Panc1 (cell line): Measurements from ENCODE around the gene APBB2. TPM values are rescaled to one million over a fixed set of nuclear protein-coding genes. Genes with fewer than 3 reads are reported as not detected.
A peak's percentile ranks its signal among the peaks of the same experiment; 100 is the strongest.

ENCODE experiments used
- ATAC-seq: fragments of 200-7000 bp; cut with Tn5 transposase; 2 replicates; pipeline ENCODE4 v1.9.1; 2020; ENCODE audit warnings: mild to moderate bottlenecking, moderate library complexity
- BruUV-seq: library from RNA; stranded (reverse); fragments of 400-500 nt; replicated peaks from 2 replicates; lab custom pipeline; 2021; lab: Mats Ljungman, UMichigan
- CTCF ChIA-PET: fragments of 300-600 bp; sonication (Branson Sonifier 250); formaldehyde crosslinking; loops from one replicate; lab custom pipeline; 2022; ENCODE audit warnings: antibody characterized with exemption; lab: Charles Lee
- POLR2A ChIA-PET: fragments of 300-600 bp; sonication (Branson Sonifier 250); formaldehyde crosslinking; loops from one replicate; lab custom pipeline; 2022; ENCODE audit warnings: antibody characterized with exemption; lab: Charles Lee
- DNase-seq: peaks from one replicate; pipeline ENCODE4 v3.0.0-alpha.2; 2010; ENCODE audit warnings: low read depth, low spot score
- H3K27ac ChIP-seq: 2 replicates; pipeline ENCODE4 v1.5.1; 2011; ENCODE audit warnings: mild to moderate bottlenecking, low read length, inconsistent platforms
- H3K27me3 ChIP-seq: fragments of 200-500 bp; sonication (Bioruptor generic); 2 replicates; pipeline ENCODE4 v1.6.0; 2014; ENCODE audit warnings: low read length, inconsistent platforms; ENCODE audit not compliant: control insufficient read depth, insufficient read depth
- H3K36me3 ChIP-seq: fragments of 200-500 bp; sonication (Bioruptor generic); 2 replicates; pipeline ENCODE4 v1.5.1; 2014; ENCODE audit warnings: inconsistent platforms, mild to moderate bottlenecking, low read length, moderate library complexity; ENCODE audit not compliant: control insufficient read depth, insufficient read depth
- H3K4me1 ChIP-seq: 2 replicates; pipeline ENCODE4 v1.5.1; 2011; ENCODE audit warnings: inconsistent platforms, mild to moderate bottlenecking, low read length, moderate library complexity; ENCODE audit not compliant: control insufficient read depth, insufficient read depth
- H3K4me3 ChIP-seq, 2 experiments: 2 replicates each; pipeline ENCODE4 v1.5.1; 2011 to 2012; ENCODE audit warnings: low read depth in 2 of 2, low read length in 2 of 2, mild to moderate bottlenecking in 2 of 2, inconsistent platforms in 1 of 2, moderate library complexity in 1 of 2
- H3K9me3 ChIP-seq: fragments of 200-500 bp; sonication (Bioruptor generic); 2 replicates; pipeline ENCODE4 v1.5.1; 2014; ENCODE audit warnings: low read depth, mild to moderate bottlenecking, inconsistent platforms, low read length, moderate library complexity; ENCODE audit not compliant: control insufficient read depth, insufficient read depth
- POLR2AphosphoS5 ChIP-seq: IDR thresholded peaks from 2 replicates; pipeline ENCODE4 v1.6.1; 2012; ENCODE audit warnings: mild to moderate bottlenecking, low read depth, low read length, moderate library complexity
- SIN3A ChIP-seq: IDR thresholded peaks from 2 replicates; pipeline ENCODE4 v1.6.1; 2012; ENCODE audit warnings: low read depth, mild to moderate bottlenecking, low read length, moderate library complexity, borderline replicate concordance; ENCODE audit not compliant: insufficient read depth
- TCF7L2 ChIP-seq: IDR thresholded peaks from 2 replicates; pipeline ENCODE4 v1.6.1; 2011; ENCODE audit warnings: mild to moderate bottlenecking, low read depth, low read length, inconsistent platforms
- in situ Hi-C: cut with HindIII; loops from 2 replicates; pipeline ENCODE4 v1.10.0; 2016; ENCODE audit warnings: low sequenced_read_pairs, low pct_unique_long_range_greater_than_20kb
- intact Hi-C: fragments of 100-400 bp; cut with micrococcal nuclease; formaldehyde crosslinking; loops from one replicate; pipeline ENCODE4 v1.10.0; 2022; ENCODE audit not compliant: unreplicated experiment
- total RNA-seq: library from RNA; stranded (reverse); gene quantifications from one replicate; pipeline ENCODE4 v1.2.1, GENCODE V29; 2021; ENCODE audit not compliant: unreplicated experiment
- TF ChIP-seq, protein P1 (sequence below): fragments of 450-650 bp; IDR thresholded peaks from 2 replicates; pipeline ENCODE4 v1.5.1; 2017; ENCODE audit warnings: mild to moderate bottlenecking
- TF ChIP-seq, protein P2 (sequence below), 2 experiments: IDR thresholded peaks; 2 replicates each; pipeline ENCODE4 v1.6.1; 2011 to 2012; ENCODE audit warnings: low read depth in 2 of 2, control low read depth in 1 of 2, low read length in 1 of 2, mild to moderate bottlenecking in 1 of 2, moderate library complexity in 1 of 2; ENCODE audit not compliant: insufficient read depth in 1 of 2

Gene APBB2
- total RNA-seq, 1 experiment from 2014 or later = 27.1 TPM

DNA sequence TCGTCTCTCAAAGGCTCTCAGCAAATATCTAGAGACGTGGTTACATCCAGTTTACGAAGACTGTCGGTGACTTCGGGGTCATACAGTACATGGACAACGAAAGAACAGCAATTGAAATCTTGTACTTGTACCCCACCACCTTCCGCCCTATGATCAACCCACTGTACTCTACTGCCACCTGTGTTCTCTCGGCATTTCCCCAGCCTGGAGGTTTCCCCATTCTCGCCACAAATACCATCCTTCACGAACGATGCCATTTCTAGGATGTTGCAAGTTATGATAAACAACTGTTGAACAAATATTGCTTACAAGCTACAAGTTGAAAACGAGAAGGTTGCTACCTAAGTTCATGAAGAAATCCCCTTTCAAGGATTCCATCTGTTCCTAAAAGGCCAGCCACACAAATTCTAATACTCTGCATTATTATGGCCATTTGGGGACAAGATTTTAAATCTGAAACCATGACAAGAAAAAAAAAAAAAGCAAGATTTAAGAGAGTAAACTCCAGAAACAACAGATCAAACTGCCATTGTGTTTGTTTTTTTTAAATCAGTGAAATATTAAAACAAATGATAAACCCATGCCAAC, 1.6 kb downstream of the APBB2 start:
- POLR2A ChIA-PET = no interaction called here
- peak; percentile 57 for ATAC-seq
- H3K4me1 ChIP-seq = peaks cover 37% of the 10 kb centered on the region
- no peaks in the 10 kb centered on the region for H3K9me3 ChIP-seq
- intact Hi-C loops (loop anchor here (5.0 kb wide), 1 partner anchor 285 kb away; no protein-coding TSS in a partner anchor), in situ Hi-C loops (no loop called here)
- no TSS peak for BruUV-seq
- H3K4me3 ChIP-seq = peak overlapping the region; percentile 84 to 91
- CTCF ChIA-PET = interaction anchor here (1.1 kb wide), 1 partner anchor 237 kb away, joined by 4 read pairs; no protein-coding TSS in a partner anchor
- DNase-seq = peak; percentile 69
- H3K27me3 ChIP-seq = no peaks in the 10 kb centered on the region
- TF ChIP-seq SIN3A (no peak), TCF7L2 (no peak), POLR2AphosphoS5 (no peak)
- TF ChIP-seq, protein P1, sequence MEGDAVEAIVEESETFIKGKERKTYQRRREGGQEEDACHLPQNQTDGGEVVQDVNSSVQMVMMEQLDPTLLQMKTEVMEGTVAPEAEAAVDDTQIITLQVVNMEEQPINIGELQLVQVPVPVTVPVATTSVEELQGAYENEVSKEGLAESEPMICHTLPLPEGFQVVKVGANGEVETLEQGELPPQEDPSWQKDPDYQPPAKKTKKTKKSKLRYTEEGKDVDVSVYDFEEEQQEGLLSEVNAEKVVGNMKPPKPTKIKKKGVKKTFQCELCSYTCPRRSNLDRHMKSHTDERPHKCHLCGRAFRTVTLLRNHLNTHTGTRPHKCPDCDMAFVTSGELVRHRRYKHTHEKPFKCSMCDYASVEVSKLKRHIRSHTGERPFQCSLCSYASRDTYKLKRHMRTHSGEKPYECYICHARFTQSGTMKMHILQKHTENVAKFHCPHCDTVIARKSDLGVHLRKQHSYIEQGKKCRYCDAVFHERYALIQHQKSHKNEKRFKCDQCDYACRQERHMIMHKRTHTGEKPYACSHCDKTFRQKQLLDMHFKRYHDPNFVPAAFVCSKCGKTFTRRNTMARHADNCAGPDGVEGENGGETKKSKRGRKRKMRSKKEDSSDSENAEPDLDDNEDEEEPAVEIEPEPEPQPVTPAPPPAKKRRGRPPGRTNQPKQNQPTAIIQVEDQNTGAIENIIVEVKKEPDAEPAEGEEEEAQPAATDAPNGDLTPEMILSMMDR = peak; percentile 75
- TF ChIP-seq, protein P2, sequence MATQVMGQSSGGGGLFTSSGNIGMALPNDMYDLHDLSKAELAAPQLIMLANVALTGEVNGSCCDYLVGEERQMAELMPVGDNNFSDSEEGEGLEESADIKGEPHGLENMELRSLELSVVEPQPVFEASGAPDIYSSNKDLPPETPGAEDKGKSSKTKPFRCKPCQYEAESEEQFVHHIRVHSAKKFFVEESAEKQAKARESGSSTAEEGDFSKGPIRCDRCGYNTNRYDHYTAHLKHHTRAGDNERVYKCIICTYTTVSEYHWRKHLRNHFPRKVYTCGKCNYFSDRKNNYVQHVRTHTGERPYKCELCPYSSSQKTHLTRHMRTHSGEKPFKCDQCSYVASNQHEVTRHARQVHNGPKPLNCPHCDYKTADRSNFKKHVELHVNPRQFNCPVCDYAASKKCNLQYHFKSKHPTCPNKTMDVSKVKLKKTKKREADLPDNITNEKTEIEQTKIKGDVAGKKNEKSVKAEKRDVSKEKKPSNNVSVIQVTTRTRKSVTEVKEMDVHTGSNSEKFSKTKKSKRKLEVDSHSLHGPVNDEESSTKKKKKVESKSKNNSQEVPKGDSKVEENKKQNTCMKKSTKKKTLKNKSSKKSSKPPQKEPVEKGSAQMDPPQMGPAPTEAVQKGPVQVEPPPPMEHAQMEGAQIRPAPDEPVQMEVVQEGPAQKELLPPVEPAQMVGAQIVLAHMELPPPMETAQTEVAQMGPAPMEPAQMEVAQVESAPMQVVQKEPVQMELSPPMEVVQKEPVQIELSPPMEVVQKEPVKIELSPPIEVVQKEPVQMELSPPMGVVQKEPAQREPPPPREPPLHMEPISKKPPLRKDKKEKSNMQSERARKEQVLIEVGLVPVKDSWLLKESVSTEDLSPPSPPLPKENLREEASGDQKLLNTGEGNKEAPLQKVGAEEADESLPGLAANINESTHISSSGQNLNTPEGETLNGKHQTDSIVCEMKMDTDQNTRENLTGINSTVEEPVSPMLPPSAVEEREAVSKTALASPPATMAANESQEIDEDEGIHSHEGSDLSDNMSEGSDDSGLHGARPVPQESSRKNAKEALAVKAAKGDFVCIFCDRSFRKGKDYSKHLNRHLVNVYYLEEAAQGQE (IDR thresholded peaks at IDR 0.05; ENCODE audit: insufficient read depth in 1 of 2, low read depth in 2 of 2, low read length in 1 of 2) = no peak
- peaks cover 4% of the 10 kb centered on the region; the same call in 1 of the 2 replicates for H3K36me3 ChIP-seq
- H3K27ac ChIP-seq = peak overlapping the region; percentile 77

DNA sequence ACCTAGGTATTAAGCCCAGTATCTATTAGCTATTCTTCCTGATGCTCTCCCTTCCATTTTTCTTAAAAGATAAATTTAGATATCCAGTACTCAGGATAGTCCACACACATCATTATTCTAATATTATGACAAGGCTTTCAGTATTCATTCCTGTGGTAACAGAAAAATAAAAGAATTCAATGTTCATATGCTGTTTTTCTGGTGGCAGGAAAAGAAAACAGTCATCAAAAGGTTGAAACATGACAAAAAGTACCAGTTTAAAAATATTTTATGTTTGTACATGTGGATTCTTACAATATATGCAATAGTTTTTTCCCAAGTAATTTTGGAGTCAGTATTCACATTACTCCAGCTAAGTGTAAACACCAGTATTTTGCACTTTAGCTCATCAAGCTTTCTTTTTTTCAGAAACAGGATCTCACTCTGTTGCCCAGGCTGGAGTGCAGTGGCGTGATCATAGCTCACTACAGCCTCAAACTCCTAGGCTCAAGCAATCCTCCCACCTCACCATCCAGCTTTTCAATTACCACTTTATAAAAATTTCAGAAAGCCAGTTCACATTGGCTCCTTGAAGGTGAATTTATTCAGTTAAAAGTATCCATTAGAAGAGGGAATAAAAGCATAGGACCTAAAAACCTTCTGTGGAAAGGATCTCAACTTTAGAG, 2.3 kb downstream of the APBB2 start:
- BruUV-seq = TSS peak; percentile 56
- Histone ChIP-seq H3K27me3 (no peaks in the 10 kb centered on the region), H3K27ac (peak overlapping the region; percentile 69), H3K4me3 (peak overlapping the region; percentile 84 to 91), H3K36me3 (peaks cover 4% of the 10 kb centered on the region; the same call in 1 of the 2 replicates), H3K4me1 (peaks cover 35% of the 10 kb centered on the region), H3K9me3 (no peaks in the 10 kb centered on the region)
- no peak for TF ChIP-seq TCF7L2
- TF ChIP-seq, protein P1 = no peak
- TF ChIP-seq, protein P2 (IDR thresholded peaks at IDR 0.05; ENCODE audit: insufficient read depth in 1 of 2, low read depth in 2 of 2, low read length in 1 of 2) = no peak
- no peak for TF ChIP-seq POLR2AphosphoS5
- TF ChIP-seq SIN3A = no peak
- in situ Hi-C loops = no loop called here
- ATAC-seq = no peak
- no peak for DNase-seq
- intact Hi-C loops = loop anchor here (5.0 kb wide), 1 partner anchor 285 kb away; no protein-coding TSS in a partner anchor
- ChIA-PET POLR2A (no interaction called here), CTCF (interaction anchor here (0.6 to 1.1 kb wide), 3 partner anchors 65 to 236 kb away, joined by 3 to 11 read pairs (median 4); no protein-coding TSS in a partner anchor)
